Right lobe of liver (tissue), 6 donors: ENCODE data around the gene BCL6. TPM values are rescaled to one million over a fixed set of nuclear protein-coding genes. Genes with fewer than 3 reads are reported as not detected.

ENCODE experiments used
- ATAC-seq, 4 donors: fragments of 200-7000 bp; cut with Tn5 transposase; one replicate each; pipeline ENCODE4 v1.9.1; 2020; ENCODE audit warnings: mild to moderate bottlenecking in 4 of 4, moderate library complexity in 4 of 4
- DNase-seq, 3 donors: peaks; one replicate each; pipeline ENCODE4 v3.0.0-alpha.2; 2020
- H3K27ac ChIP-seq, 3 donors: fragments of 200-600 bp; one replicate each; pipeline ENCODE4 v1.8.0; 2022
- H3K27me3 ChIP-seq, 2 donors: fragments of 200-600 bp; one replicate each; pipeline ENCODE4 v1.8.0; 2022
- H3K36me3 ChIP-seq, 4 donors: fragments of 200-600 bp; sonication (generic) in 1 of 4; one replicate each; pipeline versions ENCODE4 v1.5.1 to v1.8.0; 2017 to 2022; ENCODE audit warnings: control low read depth in 1 of 4
- H3K4me1 ChIP-seq, 4 donors: fragments of 200-600 bp; sonication (generic) in 1 of 4; one replicate each; pipeline versions ENCODE4 v1.5.1 to v1.8.0; 2017 to 2022; ENCODE audit warnings: control low read depth in 1 of 4
- H3K4me3 ChIP-seq, 3 donors: fragments of 200-600 bp; one replicate each; pipeline ENCODE4 v1.8.0; 2022
- H3K9me3 ChIP-seq, 4 donors: fragments of 200-600 bp; sonication (generic) in 1 of 4; one replicate each; pipeline versions ENCODE4 v1.5.1 to v1.8.0; 2017 to 2022; ENCODE audit warnings: control low read depth in 1 of 4
- POLR2A ChIP-seq: fragments of 450-650 bp; IDR thresholded peaks from one replicate; pipeline ENCODE4 v1.6.1; 2017; ENCODE audit warnings: antibody characterized with exemption, mild to moderate bottlenecking
- WGBS: methylation state at CpG from one replicate; pipeline ENCODE4 v1.1.6; 2018; ENCODE audit warnings: low coverage, low lambda C conversion rate; ENCODE audit not compliant: insufficient coverage; ENCODE audit errors: missing lambda C conversion rate; 5-methylcytosine and 5-hydroxymethylcytosine counted together
- intact Hi-C, 2 donors: fragments of 100-400 bp; cut with DNase I; formaldehyde crosslinking; loops; one replicate each; pipeline versions ENCODE4 v1.11.2 to v1.14.1; 2022
- total RNA-seq, 6 experiments: library from RNA; depleted of rRNA in 2 of 6; stranded (reverse); fragments of >200 nt in 2 of 6; fragmentation: NEBNext Ultra II Directional in 3 of 6; extraction: Animal tissue kit (Norgen Biotek cat#: 25700) in 3 of 6; gene quantifications; one replicate each; pipeline versions ENCODE4 v1.1.0 to v1.2.4, GENCODE V29; 2016 to 2023
- TF ChIP-seq, protein P1 (sequence below), 4 donors: fragments of 200-600 bp in 3 of 4; fragments of 450-650 bp in 1 of 4; IDR thresholded peaks; one replicate each; pipeline versions ENCODE4 v1.5.1 to v1.8.0; 2016 to 2022; ENCODE audit warnings: antibody characterized with exemption in 4 of 4, mild to moderate bottlenecking in 2 of 4
- donor health status: DM: no; HTN: yes; CAD: no.
- donor health status: DM: no; HTN: no; CAD: no.
- donor health status: DM: no; HTN: no; CAD: no.
- donor health status: DM: no; HTN: yes; CAD: no.
- donor health status: DM: no; HTN: yes; CAD: no.

The BCL6 gene
- total RNA-seq, 6 experiments from 2014 or later = 29.1 to 67.5 (median 41.8) TPM

DNA sequence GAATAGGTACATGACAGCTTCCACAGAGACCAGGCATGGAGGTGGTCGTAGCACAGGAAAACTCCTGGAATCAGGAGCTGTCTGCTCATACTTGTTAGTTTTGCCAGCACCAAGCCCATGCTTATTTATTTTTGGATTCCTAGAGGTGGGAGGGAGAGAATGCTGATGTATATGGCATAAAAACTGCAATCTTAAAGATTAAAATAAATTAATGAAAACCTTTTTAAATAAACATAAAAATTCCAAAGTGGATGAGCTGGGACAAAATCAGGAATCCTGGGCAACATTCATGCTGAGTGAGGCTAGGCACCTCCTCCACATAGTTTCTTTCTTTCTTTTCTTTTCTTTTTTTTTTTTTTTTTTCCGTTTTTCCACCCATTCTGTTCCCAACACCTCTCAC, 14.3 kb upstream of the BCL6 start:
- WGBS = 76% methylated on average over 2 of the region's 2 CpGs
- DNase-seq (no peak), ATAC-seq (no peak)
- TF ChIP-seq, protein P1, sequence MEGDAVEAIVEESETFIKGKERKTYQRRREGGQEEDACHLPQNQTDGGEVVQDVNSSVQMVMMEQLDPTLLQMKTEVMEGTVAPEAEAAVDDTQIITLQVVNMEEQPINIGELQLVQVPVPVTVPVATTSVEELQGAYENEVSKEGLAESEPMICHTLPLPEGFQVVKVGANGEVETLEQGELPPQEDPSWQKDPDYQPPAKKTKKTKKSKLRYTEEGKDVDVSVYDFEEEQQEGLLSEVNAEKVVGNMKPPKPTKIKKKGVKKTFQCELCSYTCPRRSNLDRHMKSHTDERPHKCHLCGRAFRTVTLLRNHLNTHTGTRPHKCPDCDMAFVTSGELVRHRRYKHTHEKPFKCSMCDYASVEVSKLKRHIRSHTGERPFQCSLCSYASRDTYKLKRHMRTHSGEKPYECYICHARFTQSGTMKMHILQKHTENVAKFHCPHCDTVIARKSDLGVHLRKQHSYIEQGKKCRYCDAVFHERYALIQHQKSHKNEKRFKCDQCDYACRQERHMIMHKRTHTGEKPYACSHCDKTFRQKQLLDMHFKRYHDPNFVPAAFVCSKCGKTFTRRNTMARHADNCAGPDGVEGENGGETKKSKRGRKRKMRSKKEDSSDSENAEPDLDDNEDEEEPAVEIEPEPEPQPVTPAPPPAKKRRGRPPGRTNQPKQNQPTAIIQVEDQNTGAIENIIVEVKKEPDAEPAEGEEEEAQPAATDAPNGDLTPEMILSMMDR (IDR thresholded peaks at IDR 0.05) = no peak
- no peak for TF ChIP-seq POLR2A
- H3K4me3 ChIP-seq = no peak overlapping the region
- no peaks in the 10 kb centered on the region for H3K4me1 ChIP-seq
- H3K27me3 ChIP-seq = no peaks in the 10 kb centered on the region
- H3K27ac ChIP-seq = no peak overlapping the region
- intact Hi-C loops = no loop called here
- H3K36me3 ChIP-seq = no peaks in the 10 kb centered on the region
- no peaks in the 10 kb centered on the region for H3K9me3 ChIP-seq

DNA sequence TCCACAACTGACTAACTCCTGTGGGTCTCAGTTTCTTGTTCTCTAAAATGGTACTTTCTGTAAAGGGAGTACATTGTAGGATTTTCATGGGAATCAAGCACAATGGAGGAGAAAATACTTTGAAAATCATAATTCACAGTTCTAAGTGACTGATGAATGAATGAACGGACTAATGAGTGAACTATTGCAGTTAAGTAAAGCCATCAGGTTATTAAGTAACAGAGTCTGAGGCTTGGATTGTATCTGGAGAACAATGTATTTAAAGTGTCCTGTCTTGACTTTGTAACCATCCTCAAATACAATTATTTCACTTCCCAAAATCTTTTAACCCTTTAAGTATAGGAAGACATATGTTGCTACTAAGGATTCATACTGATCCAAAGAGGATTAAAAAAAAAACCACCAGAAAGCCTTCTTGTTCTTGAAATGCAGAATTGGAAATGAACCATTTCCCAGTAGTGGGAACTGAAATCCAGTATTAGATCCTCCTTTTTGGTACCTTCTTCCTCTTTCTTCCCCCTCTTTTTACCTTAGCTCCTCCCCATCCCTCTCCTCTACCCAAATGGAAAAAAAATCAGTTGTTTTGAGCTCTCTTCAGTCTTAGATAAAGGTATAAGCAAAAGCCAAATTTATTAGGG, 13.2 kb upstream of the BCL6 start:
- Histone ChIP-seq H3K36me3 (no peaks in the 10 kb centered on the region), H3K27me3 (no peaks in the 10 kb centered on the region), H3K4me1 (no peaks in the 10 kb centered on the region), H3K4me3 (no peak overlapping the region), H3K9me3 (no peaks in the 10 kb centered on the region), H3K27ac (no peak overlapping the region)
- no peak for TF ChIP-seq POLR2A
- TF ChIP-seq, protein P1 (IDR thresholded peaks at IDR 0.05) = no peak
- DNase-seq (no peak), ATAC-seq (no peak)
- intact Hi-C loops = no loop called here
- WGBS = 62% methylated on average over 1 of the region's 1 CpG

DNA sequence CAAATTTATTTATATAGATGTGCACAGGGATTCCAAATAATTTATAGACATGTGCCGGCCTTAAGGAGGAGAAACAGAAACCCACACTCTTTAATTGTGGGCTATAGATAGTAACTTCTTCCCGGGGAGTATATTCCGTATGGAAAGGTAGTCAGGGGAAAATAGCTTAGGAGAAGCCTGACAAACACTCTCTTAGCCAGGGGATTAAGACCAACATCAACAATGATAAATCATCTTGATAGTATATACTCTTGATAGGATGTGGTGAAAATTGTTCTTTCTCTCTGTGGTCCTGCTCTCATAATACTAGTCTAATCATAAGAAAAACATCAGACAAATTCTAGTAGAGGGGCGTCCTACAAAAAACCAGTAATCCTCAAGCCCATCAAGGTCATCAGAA, 8.2 kb upstream of the BCL6 start:
- Histone ChIP-seq H3K4me1 (peaks cover 0 to 21% (median 1%) of the 10 kb centered on the region in 4 donors), H3K27ac (no peak overlapping the region), H3K4me3 (no peak overlapping the region), H3K36me3 (no peaks in the 10 kb centered on the region), H3K9me3 (no peaks in the 10 kb centered on the region), H3K27me3 (no peaks in the 10 kb centered on the region)
- intact Hi-C loops = no loop called here
- no peak for DNase-seq
- ATAC-seq = no peak
- 78% methylated on average over 4 of the region's 4 CpGs for WGBS
- TF ChIP-seq, protein P1 (IDR thresholded peaks at IDR 0.05) = no peak
- no peak for TF ChIP-seq POLR2A

DNA sequence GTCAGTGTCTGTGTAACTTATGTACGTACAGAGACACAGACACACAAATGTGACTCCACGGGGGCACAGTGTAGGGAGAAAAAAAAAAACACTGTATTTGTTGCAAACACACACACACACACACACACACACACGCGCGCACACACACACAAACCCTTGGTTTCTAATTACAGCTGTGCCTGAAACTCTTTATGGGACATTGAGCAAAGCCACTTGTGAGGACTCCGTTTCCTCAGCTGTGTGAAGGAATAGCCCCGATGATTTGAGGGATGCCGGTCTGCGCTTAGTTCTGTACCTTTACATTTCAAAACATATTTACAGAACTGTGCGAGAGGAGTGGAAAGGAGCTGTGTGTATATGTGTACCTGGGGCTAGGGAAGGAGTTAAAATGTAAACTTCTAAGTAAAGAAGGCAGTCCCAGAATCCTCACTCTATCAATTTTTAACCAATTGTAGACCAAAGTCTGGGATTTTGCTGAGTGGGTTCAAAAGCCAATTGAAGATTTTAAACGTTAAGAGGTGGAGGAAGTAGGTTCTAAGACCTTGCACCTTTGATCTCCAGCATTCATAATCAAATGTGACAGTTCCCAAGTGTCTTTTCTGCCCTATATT, 5.3 kb upstream of the BCL6 start:
- H3K4me1 ChIP-seq = peaks cover 0 to 36% (median 9%) of the 10 kb centered on the region in 4 donors
- H3K36me3 ChIP-seq = no peaks in the 10 kb centered on the region
- H3K27me3 ChIP-seq = no peaks in the 10 kb centered on the region
- peak overlapping the region; percentile 7 to 42 (median 31) for H3K4me3 ChIP-seq
- H3K9me3 ChIP-seq = no peaks in the 10 kb centered on the region
- 13% methylated on average over 11 of the region's 11 CpGs for WGBS
- intact Hi-C loops = no loop called here
- H3K27ac ChIP-seq = peak overlapping the region in 2 of 3 donors; percentile 99 to 100
- DNase-seq (peak in 1 of 3 donors; percentile 63), ATAC-seq (peak; percentile 9 to 61 (median 19))
- TF ChIP-seq, protein P1 (IDR thresholded peaks at IDR 0.05) = no peak
- TF ChIP-seq POLR2A = no peak
